Measurements from ENCODE around the gene ZNF609. TPM values are rescaled to one million over a fixed set of nuclear protein-coding genes. Genes with fewer than 3 reads are reported as not detected.

The ZNF609 gene
- total RNA-seq, 2 experiments from 2014 or later, result 39.8 to 44.5 TPM

- peaks cover 12% of the 10 kb centered on the region for H3K36me3 Mint-ChIP-seq (ENCODE audit: low read depth)
- peaks cover 52% of the 10 kb centered on the region for H3K4me1 Mint-ChIP-seq
- peak; percentile 16 for ATAC-seq
- H3K4me3 Mint-ChIP-seq, result no peak overlapping the region
- ChIA-PET CTCF (interaction anchor here (0.5 to 0.7 kb wide), 2 partner anchors 212 to 448 kb away, joined by 3 read pairs; no protein-coding TSS in a partner anchor), POLR2A (no interaction called here)
- H3K27ac Mint-ChIP-seq, result peak overlapping the region; percentile 17
- intact Hi-C loops (cut with DNase I, micrococcal nuclease), result no loop called here
- no peaks in the 10 kb centered on the region for H3K9me3 Mint-ChIP-seq (ENCODE audit: low read depth)
- H3K27me3 Mint-ChIP-seq, result no peaks in the 10 kb centered on the region
- no peak for DNase-seq
Observed at GRCh38 chr15:64438653-64439447, 21.5 kb upstream of the ZNF609 start.

- Mint-ChIP-seq H3K4me1 (peaks cover 66% of the 10 kb centered on the region), H3K4me3 (no peak overlapping the region), H3K27me3 (no peaks in the 10 kb centered on the region), H3K27ac (peak overlapping the region; percentile 55), H3K9me3 (ENCODE audit: low read depth) (no peaks in the 10 kb centered on the region), H3K36me3 (ENCODE audit: low read depth) (peaks cover 17% of the 10 kb centered on the region)
- ChIA-PET POLR2A (no interaction called here), CTCF (no interaction called here)
- intact Hi-C loops (cut with DNase I, micrococcal nuclease), result loop anchor here (5.0 to 10.0 kb wide), 2 partner anchors 60 to 453 kb away; partner anchors contain the start of gene PCLAF (in 1 of the 2)
- ATAC-seq, result no peak
- DNase-seq, result no peak
Observed at GRCh38 chr15:64441852-64442251, 18.5 kb upstream of the ZNF609 start.

GRCh38 chr15:64443016-64443415 is 17.4 kb upstream of the ZNF609 start:
- Mint-ChIP-seq H3K27ac (peak overlapping the region; percentile 93), H3K4me3 (peak overlapping the region; percentile 17), H3K9me3 (ENCODE audit: low read depth) (no peaks in the 10 kb centered on the region), H3K27me3 (no peaks in the 10 kb centered on the region), H3K4me1 (peaks cover 66% of the 10 kb centered on the region), H3K36me3 (ENCODE audit: low read depth) (peaks cover 22% of the 10 kb centered on the region)
- intact Hi-C loops (cut with DNase I, micrococcal nuclease), result loop anchor here (5.0 to 10.0 kb wide), 2 partner anchors 61 to 452 kb away; partner anchors contain the start of gene PCLAF (in 1 of the 2)
- ChIA-PET POLR2A (interaction anchor here (0.6 to 1.0 kb wide), 2 partner anchors 34 to 451 kb away, joined by 4 read pairs; no protein-coding TSS in a partner anchor), CTCF (interaction anchor here (0.9 to 1.1 kb wide), 3 partner anchors 9 to 211 kb away, joined by 3 to 5 read pairs (median 4); no protein-coding TSS in a partner anchor)
- DNase-seq (no peak), ATAC-seq (no peak)

DNA sequence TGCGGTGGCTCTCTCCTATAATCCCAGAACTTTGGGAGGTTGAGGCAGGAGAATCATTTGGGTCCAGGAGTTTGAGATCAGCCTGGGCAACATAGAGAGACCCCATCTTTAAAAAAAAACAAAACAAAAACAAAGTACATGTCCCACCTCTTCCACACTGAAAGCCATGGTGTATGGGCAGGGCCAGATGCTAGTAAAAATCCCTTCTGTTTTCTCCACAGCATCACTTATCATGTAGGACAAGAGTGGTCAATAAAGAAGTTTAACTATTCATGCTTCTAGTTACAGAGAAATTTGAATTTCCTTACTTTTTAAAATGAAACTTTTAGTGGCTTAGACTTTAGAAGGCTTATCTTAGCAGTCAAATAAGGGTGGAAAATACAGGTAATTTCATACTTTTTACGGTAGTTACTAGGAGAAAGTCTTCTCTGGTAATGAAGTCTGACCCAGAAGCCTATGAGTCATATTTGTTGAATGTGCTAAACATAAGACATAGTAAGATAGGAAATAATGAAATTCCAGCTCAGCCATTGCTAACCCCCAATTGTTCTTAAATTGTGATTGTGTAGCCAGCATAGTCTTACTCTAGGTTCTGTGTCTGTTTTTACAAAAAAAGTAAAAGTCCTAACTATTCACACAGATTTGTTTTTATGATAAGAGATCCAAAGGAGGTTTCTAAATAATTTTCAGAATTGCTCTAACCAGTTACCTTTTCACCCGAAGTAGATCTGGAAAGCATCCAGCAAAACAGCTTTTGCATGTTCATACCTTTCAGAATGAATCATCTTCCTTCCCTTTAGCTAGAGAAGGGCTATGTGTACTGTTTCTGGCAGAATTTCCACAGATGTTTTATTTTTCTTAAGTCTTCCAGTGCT is 16.4 kb upstream of the ZNF609 start:
- H3K36me3 Mint-ChIP-seq (ENCODE audit: low read depth), result peaks cover 24% of the 10 kb centered on the region
- ChIA-PET CTCF (interaction anchor here (0.6 to 1.3 kb wide), 5 partner anchors 8 to 23 kb away, joined by 3 to 10 read pairs (median 3); partner anchors contain the start of gene ZNF609), POLR2A (interaction anchor here (0.6 to 1.8 kb wide), 6 partner anchors 14 to 450 kb away, joined by 3 to 8 read pairs (median 4); partner anchors contain the start of gene ZNF609)
- H3K4me3 Mint-ChIP-seq, result peak overlapping the region; percentile 61
- H3K9me3 Mint-ChIP-seq (ENCODE audit: low read depth), result no peaks in the 10 kb centered on the region
- H3K27me3 Mint-ChIP-seq, result no peaks in the 10 kb centered on the region
- H3K4me1 Mint-ChIP-seq, result peaks cover 63% of the 10 kb centered on the region
- no peak for DNase-seq
- peak; percentile 90 for ATAC-seq
- peak overlapping the region; percentile 93 for H3K27ac Mint-ChIP-seq
- intact Hi-C loops (cut with DNase I, micrococcal nuclease), result loop anchor here (1.0 to 10.0 kb wide), 7 partner anchors 14 to 451 kb away; partner anchors contain the start of genes PCLAF (in 1 of the 2) and ZNF609 (in 1 of the 2)

DNA sequence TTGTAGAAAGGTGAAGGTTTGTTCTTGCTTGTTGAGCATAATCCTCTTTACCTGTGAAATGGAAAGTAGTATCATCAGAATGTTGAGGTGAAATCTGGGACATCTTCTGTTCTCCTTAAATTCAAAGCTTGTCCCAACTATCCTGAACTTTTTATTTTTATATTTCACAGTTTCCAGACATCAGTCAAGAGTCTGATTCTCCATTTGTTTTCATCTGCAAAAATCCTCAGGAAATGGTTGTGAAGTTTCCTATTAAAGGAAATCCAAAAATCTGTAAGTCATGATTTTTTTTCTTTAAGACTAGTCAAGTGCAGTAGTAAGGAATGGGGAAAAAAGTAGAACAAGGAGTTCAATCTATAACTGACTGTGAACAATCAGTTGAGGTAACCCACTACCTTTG is 15.5 kb upstream of the ZNF609 start:
- no peak for ATAC-seq
- no peak for DNase-seq
- no peaks in the 10 kb centered on the region for H3K9me3 Mint-ChIP-seq (ENCODE audit: low read depth)
- peaks cover 24% of the 10 kb centered on the region for H3K36me3 Mint-ChIP-seq (ENCODE audit: low read depth)
- H3K27me3 Mint-ChIP-seq, result no peaks in the 10 kb centered on the region
- H3K4me3 Mint-ChIP-seq, result peak overlapping the region; percentile 61
- peak overlapping the region; percentile 93 for H3K27ac Mint-ChIP-seq
- H3K4me1 Mint-ChIP-seq, result peaks cover 59% of the 10 kb centered on the region
- POLR2A ChIA-PET, result interaction anchor here (1.1 to 1.8 kb wide), 4 partner anchors 15 to 253 kb away, joined by 3 to 8 read pairs (median 4); partner anchors contain the start of gene ZNF609
- intact Hi-C loops (cut with DNase I, micrococcal nuclease), result loop anchor here (1.0 to 10.0 kb wide), 7 partner anchors 15 to 450 kb away; partner anchors contain the start of genes PCLAF (in 1 of the 2) and ZNF609 (in 1 of the 2)
- CTCF ChIA-PET, result interaction anchor here (0.6 to 1.3 kb wide), 3 partner anchors 11 to 21 kb away, joined by 3 to 10 read pairs (median 3); partner anchors contain the start of gene ZNF609

- Mint-ChIP-seq H3K4me1 (peaks cover 53% of the 10 kb centered on the region), H3K36me3 (ENCODE audit: low read depth) (peaks cover 17% of the 10 kb centered on the region)
Observed at GRCh38 chr15:64447536-64448315, 12.7 kb upstream of the ZNF609 start.

DNA sequence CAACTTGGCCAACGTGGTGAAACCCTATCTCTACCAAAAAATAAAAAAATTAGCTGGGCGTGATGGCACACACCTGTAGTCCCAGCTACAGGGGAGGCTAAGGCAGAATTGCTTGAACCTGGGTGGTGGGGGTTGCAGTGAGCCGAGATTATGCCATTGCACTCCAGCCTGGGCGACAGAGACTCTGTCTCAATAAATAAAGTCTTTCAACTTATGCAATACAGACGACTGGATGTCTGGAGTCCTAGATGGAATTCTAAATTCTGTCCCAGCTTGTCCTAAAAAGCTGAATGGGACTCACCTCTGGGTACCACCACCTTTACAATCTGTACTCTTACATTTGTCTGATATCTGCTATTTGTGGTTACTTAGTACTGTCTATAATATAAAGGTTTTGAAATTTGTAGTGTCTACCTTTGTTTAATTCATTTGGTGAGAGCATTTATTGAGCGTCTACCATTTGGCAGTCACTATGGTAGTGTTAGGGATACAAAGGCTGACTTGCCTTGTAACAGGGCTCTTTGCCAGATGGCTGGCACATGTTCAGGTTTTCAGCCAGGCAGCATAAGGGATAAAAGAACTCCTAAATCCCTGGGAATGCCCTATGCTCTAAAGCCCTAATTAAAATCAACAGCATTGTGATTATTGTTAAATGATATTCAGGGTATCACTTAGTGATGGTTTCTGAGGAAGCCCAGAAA is 7.2 kb upstream of the ZNF609 start:
- Mint-ChIP-seq H3K4me3 (no peak overlapping the region), H3K27me3 (no peaks in the 10 kb centered on the region), H3K4me1 (peaks cover 49% of the 10 kb centered on the region), H3K36me3 (ENCODE audit: low read depth) (no peaks in the 10 kb centered on the region), H3K27ac (no peak overlapping the region), H3K9me3 (ENCODE audit: low read depth) (no peaks in the 10 kb centered on the region)
- CTCF ChIA-PET, result interaction anchor here (0.6 kb wide), 1 partner anchor 238 kb away, joined by 3 read pairs; no protein-coding TSS in a partner anchor
- POLR2A ChIA-PET, result interaction anchor here (0.6 kb wide), 1 partner anchor 199 kb away, joined by 6 read pairs; no protein-coding TSS in a partner anchor
- intact Hi-C loops (cut with DNase I, micrococcal nuclease), result no loop called here
- ATAC-seq (no peak), DNase-seq (no peak)

More at GRCh38 chr15:64447536-64448315, 12.7 kb upstream of the ZNF609 start:
- H3K4me3 Mint-ChIP-seq, result no peak overlapping the region
- CTCF ChIA-PET, result interaction anchor here (1.3 kb wide), 1 partner anchor 10 kb away, joined by 6 read pairs; no protein-coding TSS in a partner anchor
- H3K27ac Mint-ChIP-seq, result peak overlapping the region; percentile 53
- H3K27me3 Mint-ChIP-seq, result no peaks in the 10 kb centered on the region
- intact Hi-C loops (cut with DNase I, micrococcal nuclease), result loop anchor here in 1 of 2 experiments (10.0 kb wide), 1 partner anchor 447 kb away; no protein-coding TSS in a partner anchor
- DNase-seq (no peak), ATAC-seq (no peak)
- no peaks in the 10 kb centered on the region for H3K9me3 Mint-ChIP-seq (ENCODE audit: low read depth)
- POLR2A ChIA-PET, result no interaction called here

GRCh38 chr15:64453689-64454037 is 6.7 kb upstream of the ZNF609 start:
- intact Hi-C loops (cut with DNase I, micrococcal nuclease), result no loop called here
- H3K27ac Mint-ChIP-seq, result no peak overlapping the region
- peaks cover 47% of the 10 kb centered on the region for H3K4me1 Mint-ChIP-seq
- no peaks in the 10 kb centered on the region for H3K36me3 Mint-ChIP-seq (ENCODE audit: low read depth)
- no peak for ATAC-seq
- CTCF ChIA-PET, result interaction anchor here (0.6 kb wide), 1 partner anchor 237 kb away, joined by 3 read pairs; no protein-coding TSS in a partner anchor
- no peaks in the 10 kb centered on the region for H3K27me3 Mint-ChIP-seq
- DNase-seq, result no peak
- H3K4me3 Mint-ChIP-seq, result no peak overlapping the region
- POLR2A ChIA-PET, result interaction anchor here (0.6 kb wide), 1 partner anchor 198 kb away, joined by 6 read pairs; no protein-coding TSS in a partner anchor
- no peaks in the 10 kb centered on the region for H3K9me3 Mint-ChIP-seq (ENCODE audit: low read depth)

GRCh38 chr15:64454282-64454681 is 6.1 kb upstream of the ZNF609 start:
- H3K27ac Mint-ChIP-seq, result no peak overlapping the region
- CTCF ChIA-PET, result interaction anchor here (0.8 kb wide), 1 partner anchor 11 kb away, joined by 3 read pairs; no protein-coding TSS in a partner anchor
- POLR2A ChIA-PET, result no interaction called here

GRCh38 chr15:64455961-64456371 is 4.4 kb upstream of the ZNF609 start:
- peak overlapping the region; percentile 59 for H3K27ac Mint-ChIP-seq
- no peaks in the 10 kb centered on the region for H3K27me3 Mint-ChIP-seq
- ChIA-PET CTCF (interaction anchor here (0.6 to 1.5 kb wide), 3 partner anchors 11 to 951 kb away, joined by 3 to 5 read pairs (median 4); no protein-coding TSS in a partner anchor), POLR2A (no interaction called here)
- DNase-seq (no peak), ATAC-seq (no peak)
- intact Hi-C loops (cut with DNase I, micrococcal nuclease), result no loop called here
- H3K4me3 Mint-ChIP-seq, result no peak overlapping the region
- peaks cover 51% of the 10 kb centered on the region for H3K4me1 Mint-ChIP-seq
- no peaks in the 10 kb centered on the region for H3K9me3 Mint-ChIP-seq (ENCODE audit: low read depth)
- no peaks in the 10 kb centered on the region for H3K36me3 Mint-ChIP-seq (ENCODE audit: low read depth)

More at GRCh38 chr15:64454282-64454681, 6.1 kb upstream of the ZNF609 start:
- DNase-seq (no peak), ATAC-seq (no peak)
- no peaks in the 10 kb centered on the region for H3K9me3 Mint-ChIP-seq (ENCODE audit: low read depth)
- no peak overlapping the region for H3K4me3 Mint-ChIP-seq
- peaks cover 49% of the 10 kb centered on the region for H3K4me1 Mint-ChIP-seq
- no peaks in the 10 kb centered on the region for H3K27me3 Mint-ChIP-seq
- no peaks in the 10 kb centered on the region for H3K36me3 Mint-ChIP-seq (ENCODE audit: low read depth)
- intact Hi-C loops (cut with DNase I, micrococcal nuclease), result no loop called here

Measured in activated CD4-positive, alpha-beta T cell treated with anti-CD3 and anti-CD28 coated beads for 36 hours (primary cell).